NB4 (cell line): ENCODE results near the gene GJD3.

Experiments used
- MAX ChIP-seq: IDR thresholded peaks from 2 replicates; pipeline ENCODE4 v1.6.1; 2011; ENCODE audit warnings: low read depth, low read length
- TF ChIP-seq, protein P1 (sequence below): IDR thresholded peaks from one replicate; pipeline ENCODE4 v1.5.1; 2012; ENCODE audit warnings: low read depth, low read length

DNA sequence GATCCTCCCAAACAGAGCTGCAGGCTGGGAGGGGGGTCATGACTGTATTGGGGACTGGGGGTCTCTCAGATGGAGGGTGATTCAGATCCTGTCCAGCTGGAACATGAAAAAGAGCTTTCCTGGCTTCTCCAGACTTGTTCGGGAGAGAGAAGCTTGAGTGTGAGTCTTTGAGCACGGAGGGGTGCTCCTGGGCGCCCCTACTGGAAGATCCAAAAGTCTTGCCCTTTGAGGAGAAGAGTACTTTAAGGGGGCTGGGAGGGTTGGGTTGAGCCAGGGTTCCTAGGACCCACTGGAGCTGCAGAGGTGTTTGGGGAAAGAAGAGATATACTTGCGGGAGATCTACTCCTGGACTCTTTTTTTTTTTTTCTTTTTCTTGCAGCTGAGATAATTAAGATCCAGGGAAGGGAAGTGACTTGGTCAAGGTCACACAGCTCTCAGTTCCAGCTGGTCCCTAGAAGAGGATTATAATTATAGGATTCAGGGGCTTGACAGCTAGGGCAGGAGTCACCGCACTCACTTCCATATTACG is 47.1 kb downstream of the GJD3 start:
- TF ChIP-seq, protein P1, sequence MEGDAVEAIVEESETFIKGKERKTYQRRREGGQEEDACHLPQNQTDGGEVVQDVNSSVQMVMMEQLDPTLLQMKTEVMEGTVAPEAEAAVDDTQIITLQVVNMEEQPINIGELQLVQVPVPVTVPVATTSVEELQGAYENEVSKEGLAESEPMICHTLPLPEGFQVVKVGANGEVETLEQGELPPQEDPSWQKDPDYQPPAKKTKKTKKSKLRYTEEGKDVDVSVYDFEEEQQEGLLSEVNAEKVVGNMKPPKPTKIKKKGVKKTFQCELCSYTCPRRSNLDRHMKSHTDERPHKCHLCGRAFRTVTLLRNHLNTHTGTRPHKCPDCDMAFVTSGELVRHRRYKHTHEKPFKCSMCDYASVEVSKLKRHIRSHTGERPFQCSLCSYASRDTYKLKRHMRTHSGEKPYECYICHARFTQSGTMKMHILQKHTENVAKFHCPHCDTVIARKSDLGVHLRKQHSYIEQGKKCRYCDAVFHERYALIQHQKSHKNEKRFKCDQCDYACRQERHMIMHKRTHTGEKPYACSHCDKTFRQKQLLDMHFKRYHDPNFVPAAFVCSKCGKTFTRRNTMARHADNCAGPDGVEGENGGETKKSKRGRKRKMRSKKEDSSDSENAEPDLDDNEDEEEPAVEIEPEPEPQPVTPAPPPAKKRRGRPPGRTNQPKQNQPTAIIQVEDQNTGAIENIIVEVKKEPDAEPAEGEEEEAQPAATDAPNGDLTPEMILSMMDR = peak; percentile 65
- no peak for TF ChIP-seq MAX
